HCT116 (cell line): Measurements from ENCODE around the gene TMEM266. TPM values are rescaled to one million over a fixed set of nuclear protein-coding genes. Genes with fewer than 3 reads are reported as not detected.

Source experiments
- ATAC-seq: fragments of 200-7000 bp; cut with Tn5 transposase; 2 replicates; pipeline ENCODE4 v1.9.1; 2020; ENCODE audit warnings: mild to moderate bottlenecking, moderate library complexity
- BruUV-seq: library from RNA; stranded (reverse); fragments of 400-500 nt; replicated peaks from 2 replicates; lab custom pipeline; 2021; lab: Mats Ljungman, UMichigan
- CTCF ChIA-PET: fragments of 300-600 bp; sonication (Branson Sonifier 250); formaldehyde crosslinking; loops from one replicate; lab custom pipeline; 2021; ENCODE audit warnings: antibody characterized with exemption; lab: Charles Lee
- POLR2A ChIA-PET: fragments of 300-600, 350-600 bp; sonication (Branson Sonifier 250); formaldehyde crosslinking; loops from one replicate; lab custom pipeline; 2021; ENCODE audit warnings: antibody characterized with exemption; lab: Charles Lee
- RAD21 ChIA-PET, 2 experiments: fragments of 300-600 bp; sonication (Branson Sonifier 250); formaldehyde crosslinking; loops; one replicate each; lab custom pipeline; 2023; ENCODE audit warnings: low total read pairs in 2 of 2; ENCODE audit not compliant: uncharacterized antibody in 2 of 2, unreplicated experiment in 2 of 2, low non-redundant PET in 1 of 2; lab: Charles Lee
- DNase-seq: peaks from one replicate; pipeline ENCODE4 v3.0.0-alpha.2; 2010; ENCODE audit warnings: low read depth, low spot score
- H2AFZ ChIP-seq: fragments of 200-600 bp; shearing (Covaris generic), sonication (generic); 2 replicates; pipeline ENCODE4 v1.6.1; 2017; ENCODE audit warnings: low read depth, mixed run types, mixed read lengths, antibody characterized with exemption, low read length; ENCODE audit not compliant: poor library complexity, severe bottlenecking
- H3K27ac ChIP-seq: 2 replicates; pipeline ENCODE4 v1.5.1; 2012; ENCODE audit warnings: low read depth, low read length
- H3K27me3 ChIP-seq: fragments of 200-600 bp; sonication (generic); 2 replicates; pipeline ENCODE4 v1.6.1; 2016; ENCODE audit warnings: mixed run types, low read length, mixed read lengths; ENCODE audit not compliant: insufficient read depth
- H3K36me3 ChIP-seq, 2 experiments: fragments of 200-500 bp in 1 of 2; fragments of 200-600 bp in 1 of 2; sonication (Bioruptor generic) in 1 of 2; sonication (generic) in 1 of 2; 2 replicates each; pipeline versions ENCODE4 v1.5.1 to v1.6.1; 2014 to 2016; ENCODE audit warnings: low read length in 2 of 2, inconsistent platforms in 1 of 2, mixed read lengths in 1 of 2, mixed run types in 1 of 2; ENCODE audit not compliant: insufficient read depth in 2 of 2, control insufficient read depth in 1 of 2
- H3K4me1 ChIP-seq, 2 experiments: fragments of 200-600 bp in 1 of 2; sonication (generic) in 1 of 2; 2 replicates each; pipeline versions ENCODE4 v1.5.1 to v1.6.1; 2012 to 2017; ENCODE audit warnings: low read length in 2 of 2, inconsistent platforms in 1 of 2, mild to moderate bottlenecking in 1 of 2, mixed read lengths in 1 of 2, mixed run types in 1 of 2, moderate library complexity in 1 of 2; ENCODE audit not compliant: insufficient read depth in 2 of 2, control insufficient read depth in 1 of 2
- H3K4me2 ChIP-seq: fragments of 200-600 bp; sonication (generic); 2 replicates; pipeline ENCODE4 v1.6.1; 2017; ENCODE audit warnings: mixed run types, low read length, mixed read lengths
- H3K4me3 ChIP-seq, 2 experiments: fragments of 200-600 bp in 1 of 2; sonication (generic) in 1 of 2; replicated peaks in 1 of 2; 2 replicates each; pipeline ENCODE4 v1.5.1; 2011 to 2016; ENCODE audit warnings: low read length in 2 of 2, control low read depth in 1 of 2, low read depth in 1 of 2, mild to moderate bottlenecking in 1 of 2, mixed read lengths in 1 of 2, mixed run types in 1 of 2
- H3K79me2 ChIP-seq: fragments of 200-600 bp; sonication (generic); 2 replicates; pipeline ENCODE4 v1.6.1; 2017; ENCODE audit warnings: mild to moderate bottlenecking, mixed run types, low read length, moderate library complexity, mixed read lengths; ENCODE audit not compliant: insufficient read depth
- H3K9ac ChIP-seq: fragments of 200-600 bp; sonication (generic); 2 replicates; pipeline ENCODE4 v1.6.1; 2016; ENCODE audit warnings: low read length, mixed read lengths
- H3K9me2 ChIP-seq: fragments of 200-600 bp; sonication (generic), shearing (Covaris generic); 2 replicates; pipeline ENCODE4 v1.6.1; 2017; ENCODE audit warnings: mixed run types, mild to moderate bottlenecking, moderate library complexity; ENCODE audit not compliant: insufficient read depth
- H3K9me3 ChIP-seq, 2 experiments: fragments of 200-500 bp in 1 of 2; fragments of 200-600 bp in 1 of 2; sonication (Bioruptor generic) in 1 of 2; sonication (generic) in 1 of 2; 2 replicates each; pipeline ENCODE4 v1.6.1; 2014 to 2017; ENCODE audit warnings: low read length in 2 of 2, mixed read lengths in 2 of 2, inconsistent platforms in 1 of 2, low read depth in 1 of 2, mild to moderate bottlenecking in 1 of 2, mixed run types in 1 of 2, moderate library complexity in 1 of 2; ENCODE audit not compliant: control insufficient read depth in 1 of 2, insufficient read depth in 1 of 2
- H4K20me1 ChIP-seq: fragments of 200-600 bp; sonication (generic), shearing (Covaris generic); 2 replicates; pipeline ENCODE4 v1.6.1; 2017; ENCODE audit warnings: mixed run types, mild to moderate bottlenecking, moderate library complexity; ENCODE audit not compliant: insufficient read depth
- ATF3 ChIP-seq: IDR thresholded peaks from 2 replicates; pipeline ENCODE4 v1.6.1; 2012
- CBX3 ChIP-seq: IDR thresholded peaks from 2 replicates; pipeline ENCODE4 v1.6.1; 2012; ENCODE audit warnings: low read depth
- EGR1 ChIP-seq: IDR thresholded peaks from 2 replicates; pipeline ENCODE4 v1.6.1; 2012; ENCODE audit warnings: low read depth
- EZH2 ChIP-seq: fragments of 200-600 bp; sonication (generic); IDR thresholded peaks from 2 replicates; pipeline ENCODE4 v1.6.1; 2017; ENCODE audit warnings: antibody characterized with exemption, mixed run types
- EZH2phosphoT487 ChIP-seq: fragments of 200-600 bp; IDR thresholded peaks from 2 replicates; pipeline ENCODE4 v1.6.1; 2018; ENCODE audit warnings: antibody characterized with exemption, borderline replicate concordance
- FOSL1 ChIP-seq: IDR thresholded peaks from 2 replicates; pipeline ENCODE4 v1.6.1; 2012; ENCODE audit warnings: low read depth
- JUND ChIP-seq: IDR thresholded peaks from 2 replicates; pipeline ENCODE4 v1.6.1; 2012
- POLR2A ChIP-seq: IDR thresholded peaks from 2 replicates; pipeline ENCODE4 v1.7.0; 2011; ENCODE audit warnings: borderline replicate concordance; ENCODE audit not compliant: insufficient read depth, insufficient read length; ENCODE audit errors: extremely low read depth
- RAD21 ChIP-seq: IDR thresholded peaks from 2 replicates; pipeline ENCODE4 v1.6.1; 2012; ENCODE audit warnings: low read depth, mild to moderate bottlenecking
- REST ChIP-seq: IDR thresholded peaks from 2 replicates; pipeline ENCODE4 v1.6.1; 2012; ENCODE audit warnings: low read depth
- ZBTB33 ChIP-seq: IDR thresholded peaks from 2 replicates; pipeline ENCODE4 v1.6.1; 2011; ENCODE audit warnings: mild to moderate bottlenecking, low read length, moderate library complexity; ENCODE audit not compliant: insufficient replicate concordance; ENCODE audit errors: extremely low read depth
- ZNF274 ChIP-seq: fragments of 200-500 bp; sonication (Bioruptor generic); IDR thresholded peaks from 2 replicates; pipeline ENCODE4 v1.6.1; 2014; ENCODE audit warnings: mild to moderate bottlenecking, low read depth, low read length, inconsistent platforms
- intact Hi-C: fragments of 100-400 bp; cut with micrococcal nuclease; formaldehyde crosslinking; loops from 2 replicates; pipeline ENCODE4 v1.10.0; 2022
- total RNA-seq: library from RNA; stranded (reverse); gene quantifications from one replicate; pipeline ENCODE4 v1.2.1, GENCODE V29; 2021; ENCODE audit not compliant: unreplicated experiment

Gene TMEM266
- total RNA-seq, 1 experiment from 2014 or later, result 0.91 TPM

- no peak for ATAC-seq
- no peak overlapping the region for H3K4me2 ChIP-seq
- H3K9me3 ChIP-seq, result no peaks in the 10 kb centered on the region
- no peak for TF ChIP-seq EZH2
- no peak for TF ChIP-seq ZBTB33
- TF ChIP-seq POLR2A, result no peak
- TF ChIP-seq CBX3, result no peak
- no peak for TF ChIP-seq RAD21
- no peak for TF ChIP-seq FOSL1
- no peak for TF ChIP-seq JUND
- no peak for TF ChIP-seq REST
- no peak for TF ChIP-seq EGR1
- no peak for TF ChIP-seq ATF3
- no peak for TF ChIP-seq EZH2phosphoT487
- no peak for TF ChIP-seq ZNF274
- RAD21 ChIA-PET, result no interaction called here
- no peak for DNase-seq
- intact Hi-C loops, result no loop called here
- H3K27ac ChIP-seq, result no peak overlapping the region
- no peaks in the 10 kb centered on the region for H3K9me2 ChIP-seq
- no peaks in the 10 kb centered on the region for H4K20me1 ChIP-seq
- no peak overlapping the region for H3K9ac ChIP-seq
- POLR2A ChIA-PET, result no interaction called here
- H3K27me3 ChIP-seq, result no peaks in the 10 kb centered on the region
- CTCF ChIA-PET, result no interaction called here
- peaks cover 0 to 4% of the 10 kb centered on the region in 2 experiments; a peak in 1 of 4 replicates for H3K4me1 ChIP-seq
- no peak overlapping the region for H2AFZ ChIP-seq
- BruUV-seq, result no TSS peak
- H3K79me2 ChIP-seq, result no peaks in the 10 kb centered on the region
- H3K36me3 ChIP-seq, result no peaks in the 10 kb centered on the region
- H3K4me3 ChIP-seq, result no peak overlapping the region
These were observed 11.3 kb downstream of the TMEM266 start for GRCh38 chr15:76070921-76071635.
